ENCODE results near the gene EBPL. TPM values are rescaled to one million over a fixed set of nuclear protein-coding genes. Genes with fewer than 3 reads are reported as not detected.

Gene EBPL
- total RNA-seq, 2 experiments from 2014 or later, result 40.7 to 55.8 TPM

Other genes with a start within 250 kb of the EBPL start
- 1 to 10 TPM; 4.8 to 5.7 TPM for gene CAB39L, start 247.4 kb downstream of the EBPL start, total RNA-seq
- 10 to 100 TPM; 14.2 to 15.1 TPM for gene SETDB2, start 247.2 kb downstream of the EBPL start, total RNA-seq
- gene PHF11, start 195.5 kb downstream of the EBPL start, total RNA-seq, result 100 to 1,000 TPM in 1 of 2 experiments, 10 to 100 TPM in 1; 84.0 to 106 TPM
- gene RCBTB1, start 105.9 kb downstream of the EBPL start, total RNA-seq, result 10 to 100 TPM in 1 of 2 experiments, 1 to 10 TPM in 1; 9.8 to 14.9 TPM
- under 1 TPM; 0.72 to 0.85 TPM for gene ARL11, start 63.0 kb downstream of the EBPL start, total RNA-seq
- gene KPNA3, start 101.2 kb upstream of the EBPL start, total RNA-seq, result 10 to 100 TPM; 51.7 to 58.0 TPM
- gene SPRYD7, start 244.9 kb upstream of the EBPL start, total RNA-seq, result 1 to 10 TPM; 4.8 to 4.9 TPM

All from activated CD4-positive, alpha-beta T cell treated with anti-CD3 and anti-CD28 coated beads for 36 hours (primary cell).